RKO (cell line): ENCODE results near the gene GDF7.
A peak's percentile ranks its signal among the peaks of the same experiment; 100 is the strongest.

Experiments used
- DNase-seq: peaks from one replicate; pipeline ENCODE4 v3.0.0-alpha.2; 2016; ENCODE audit warnings: low spot score

Gene GDF7

GRCh38 chr2:20661421-20662307 lies 5.3 kb upstream of the GDF7 start:
- peak; percentile 63 for DNase-seq

- no peak for DNase-seq
These were observed 4.5 kb upstream of the GDF7 start for GRCh38 chr2:20662308-20662937.

GRCh38 chr2:20663196-20664070 lies 3.5 kb upstream of the GDF7 start:
- DNase-seq = no peak

DNA sequence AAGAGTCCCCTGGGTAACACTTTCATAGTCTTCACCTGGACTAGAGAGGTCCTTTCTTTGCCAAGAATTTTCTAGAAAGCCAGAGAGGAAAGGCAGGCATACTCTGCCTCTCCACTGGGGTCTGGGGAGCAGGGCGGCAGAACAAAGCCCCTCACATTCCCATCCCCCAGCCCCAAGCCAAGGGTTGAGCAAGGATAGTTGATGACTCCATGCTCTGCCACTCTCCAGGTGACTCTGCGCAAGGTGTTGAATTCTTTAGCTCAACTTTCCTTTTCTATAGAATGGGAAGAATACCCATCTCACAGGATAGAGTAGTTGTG lies 2.9 kb upstream of the GDF7 start:
- DNase-seq = no peak

DNA sequence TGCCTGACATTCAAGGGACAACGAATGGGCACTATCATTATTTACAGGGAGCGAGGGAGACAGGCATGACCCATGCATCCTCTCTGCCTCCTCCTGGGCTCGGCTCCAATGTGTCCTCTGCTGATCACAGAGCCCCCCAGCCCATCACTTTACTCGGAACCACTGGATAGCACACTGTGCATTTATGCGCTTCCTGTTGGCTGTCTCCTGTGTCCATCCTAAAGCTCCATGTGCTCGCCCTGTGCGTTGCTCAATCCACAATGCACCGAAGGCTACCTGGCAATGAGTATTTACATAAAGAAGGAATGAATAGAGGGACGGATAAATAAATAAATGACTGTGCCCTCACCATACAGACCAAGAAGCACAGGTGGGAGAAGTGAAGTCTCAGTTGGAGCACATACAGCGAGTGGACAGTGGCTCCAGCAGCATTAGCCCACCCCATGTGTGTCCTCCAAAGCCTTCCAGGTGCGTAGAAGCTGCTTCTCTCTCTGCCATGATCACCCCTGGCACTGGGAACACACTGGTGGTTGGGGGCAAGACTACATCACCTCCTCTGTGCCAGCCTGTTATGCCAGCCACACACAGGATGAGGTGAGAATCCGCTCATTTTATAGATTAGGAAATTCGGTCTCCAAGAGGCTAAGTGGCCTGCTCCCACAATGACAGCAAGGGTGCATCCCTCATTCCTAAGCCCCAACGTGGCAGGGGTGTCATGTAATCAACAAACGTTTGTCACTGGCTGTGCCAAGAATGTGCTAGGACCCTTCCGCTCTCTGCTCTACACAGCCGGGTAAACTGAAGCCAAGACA lies 2.3 kb upstream of the GDF7 start:
- DNase-seq = no peak

DNA sequence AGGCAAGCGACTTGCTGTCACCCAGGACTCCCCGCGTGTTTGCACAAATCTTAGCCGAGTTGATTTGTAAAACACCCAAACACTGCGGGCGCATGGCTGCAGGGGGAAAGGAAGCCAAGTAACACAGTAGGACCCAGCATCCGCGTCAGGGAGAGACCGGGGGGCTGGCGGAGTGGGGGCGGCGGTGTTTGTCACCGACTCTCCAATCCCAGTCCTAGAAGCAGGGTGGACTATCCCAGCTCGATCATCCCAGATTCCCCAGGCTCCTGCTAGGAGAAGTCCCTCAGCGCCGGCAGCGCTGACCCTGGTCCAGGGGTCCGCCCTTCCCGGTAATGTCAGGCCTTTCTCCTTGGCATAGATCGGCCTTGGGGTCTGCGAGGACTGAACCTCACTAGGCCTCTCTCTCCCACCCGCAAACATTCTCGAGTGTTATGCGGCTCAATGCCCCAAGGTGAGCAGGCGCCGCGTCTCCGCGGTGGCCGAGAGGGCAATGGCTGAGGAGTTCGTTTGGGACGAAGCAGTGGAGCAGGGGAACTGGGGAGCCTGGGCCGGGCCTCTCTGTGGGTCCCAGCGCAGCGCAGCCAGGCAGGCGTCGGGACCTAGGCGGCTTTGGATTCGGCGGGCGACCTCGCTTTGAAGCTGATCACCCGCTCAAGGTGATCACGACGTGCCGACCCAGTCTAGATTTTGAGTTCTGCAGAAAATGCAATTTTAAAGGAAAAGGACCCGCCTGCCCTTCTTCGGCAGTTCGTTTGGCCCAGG lies 1.5 kb upstream of the GDF7 start:
- no peak for DNase-seq

GRCh38 chr2:20666005-20666303 lies 990 bp upstream of the GDF7 start:
- no peak for DNase-seq

DNA sequence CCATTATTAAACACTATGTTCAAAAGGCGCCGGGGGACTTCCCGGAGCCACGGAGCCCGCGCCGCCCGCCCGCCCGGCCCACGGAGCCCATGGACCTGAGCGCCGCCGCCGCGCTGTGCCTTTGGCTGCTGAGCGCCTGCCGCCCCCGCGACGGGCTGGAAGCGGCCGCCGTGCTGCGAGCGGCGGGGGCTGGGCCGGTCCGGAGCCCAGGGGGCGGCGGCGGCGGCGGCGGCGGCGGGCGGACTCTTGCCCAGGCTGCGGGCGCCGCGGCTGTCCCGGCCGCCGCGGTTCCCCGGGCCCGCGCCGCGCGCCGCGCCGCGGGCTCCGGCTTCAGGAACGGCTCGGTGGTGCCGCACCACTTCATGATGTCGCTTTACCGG lies 197 bp downstream of the GDF7 start:
- DNase-seq = no peak

- no peak for DNase-seq
These were observed 822 bp downstream of the GDF7 start for GRCh38 chr2:20667531-20668401.

- no peak for DNase-seq
These were observed 1.5 kb downstream of the GDF7 start for GRCh38 chr2:20668451-20668850.

- DNase-seq = no peak
These were observed 2.0 kb downstream of the GDF7 start for GRCh38 chr2:20668871-20669475.

DNA sequence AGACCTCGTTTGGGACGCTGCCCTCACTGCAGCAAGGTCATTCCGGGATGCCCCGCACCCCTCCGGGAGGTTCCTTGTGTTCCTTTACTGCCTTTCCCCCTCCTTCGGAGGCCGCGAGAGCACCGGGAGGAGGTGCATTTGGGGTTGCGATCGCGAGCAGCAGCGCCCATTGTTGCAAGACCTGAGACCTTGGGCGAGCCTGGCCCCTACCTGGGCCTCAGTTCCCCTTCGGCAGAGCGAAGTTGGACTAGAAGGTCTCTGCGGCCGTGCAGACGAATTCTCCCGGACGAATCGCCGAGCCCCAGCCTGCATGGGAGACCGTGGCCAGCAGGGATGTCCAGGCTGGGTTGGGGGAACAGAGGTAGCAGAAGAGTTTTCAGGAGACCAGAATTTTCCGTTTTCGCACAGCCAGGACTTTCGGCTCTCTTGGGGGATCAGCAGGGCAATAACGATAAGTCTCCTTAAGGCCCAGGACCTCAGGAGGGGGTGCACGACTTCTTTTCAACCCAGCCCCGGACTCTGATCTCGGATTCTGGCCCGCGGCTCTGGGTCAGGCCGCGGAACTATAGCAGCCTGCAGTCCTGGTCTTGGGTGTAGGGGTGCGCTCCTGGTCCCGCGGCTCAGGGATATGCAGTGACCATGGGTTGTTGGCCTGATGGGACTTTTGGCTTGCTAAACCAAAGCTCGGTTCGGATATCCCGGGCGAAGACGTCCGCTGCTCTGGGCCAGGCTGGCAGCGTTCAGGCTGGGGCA lies 2.8 kb downstream of the GDF7 start:
- DNase-seq = no peak

DNA sequence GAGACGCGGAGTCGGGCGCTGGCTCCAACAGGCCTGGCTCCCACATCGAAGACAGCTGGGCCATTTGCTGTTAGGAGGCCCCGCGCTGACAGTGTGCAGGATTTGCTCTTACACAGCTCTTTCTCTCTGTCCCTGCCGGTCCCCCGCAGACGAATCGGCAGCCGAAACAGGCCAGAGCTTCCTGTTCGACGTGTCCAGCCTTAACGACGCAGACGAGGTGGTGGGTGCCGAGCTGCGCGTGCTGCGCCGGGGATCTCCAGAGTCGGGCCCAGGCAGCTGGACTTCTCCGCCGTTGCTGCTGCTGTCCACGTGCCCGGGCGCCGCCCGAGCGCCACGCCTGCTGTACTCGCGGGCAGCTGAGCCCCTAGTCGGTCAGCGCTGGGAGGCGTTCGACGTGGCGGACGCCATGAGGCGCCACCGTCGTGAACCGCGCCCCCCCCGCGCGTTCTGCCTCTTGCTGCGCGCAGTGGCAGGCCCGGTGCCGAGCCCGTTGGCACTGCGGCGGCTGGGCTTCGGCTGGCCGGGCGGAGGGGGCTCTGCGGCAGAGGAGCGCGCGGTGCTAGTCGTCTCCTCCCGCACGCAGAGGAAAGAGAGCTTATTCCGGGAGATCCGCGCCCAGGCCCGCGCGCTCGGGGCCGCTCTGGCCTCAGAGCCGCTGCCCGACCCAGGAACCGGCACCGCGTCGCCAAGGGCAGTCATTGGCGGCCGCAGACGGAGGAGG lies 3.5 kb downstream of the GDF7 start:
- no peak for DNase-seq

- DNase-seq = no peak
These were observed 4.2 kb downstream of the GDF7 start for GRCh38 chr2:20671036-20671735.

GRCh38 chr2:20671736-20672080 lies 4.8 kb downstream of the GDF7 start:
- no peak for DNase-seq

GRCh38 chr2:20672201-20672951 lies 5.4 kb downstream of the GDF7 start:
- DNase-seq = no peak

- DNase-seq = no peak
These were observed 6.9 kb downstream of the GDF7 start for GRCh38 chr2:20673686-20674308.
